WTC11 (cell line): ENCODE results near the gene UBXN4.
"Not testable (repeated sequence)": the region's sequence is repeated elsewhere in the genome, so short reads cannot be mapped to it uniquely, and the experiment has no call there.

Source experiments
- CTCF ChIP-seq: fragments of 200-600 bp; IDR thresholded peaks from 2 replicates; pipeline ENCODE4 v1.8.0; 2022; ENCODE audit warnings: antibody characterized with exemption
- FOXJ3 ChIP-seq: sonication (generic); formaldehyde crosslinking; IDR thresholded peaks from 2 replicates; pipeline ENCODE4 v1.9.0; 2021; ENCODE audit warnings: missing genetic modification reagents, mild to moderate bottlenecking, borderline replicate concordance
- GRHL2 ChIP-seq: fragments of 250-450 bp; sonication (Bioruptor Pico); IDR thresholded peaks from 2 replicates; pipeline ENCODE4 v1.8.0; 2022; ENCODE audit warnings: mild to moderate bottlenecking, moderate library complexity; ENCODE audit not compliant: insufficient replicate concordance, severe bottlenecking
- NFYB ChIP-seq: sonication (generic); formaldehyde crosslinking; conservative IDR thresholded peaks from 2 replicates; pipeline ENCODE4 v1.8.0; 2022; ENCODE audit warnings: low read depth, missing genetic modification reagents
- ZNF263 ChIP-seq: sonication (generic); formaldehyde crosslinking; IDR thresholded peaks from 2 replicates; pipeline ENCODE4 v1.8.1; 2022; ENCODE audit warnings: low read depth, mild to moderate bottlenecking, moderate library complexity, missing genetic modification reagents

GRCh38 chr2:135807874-135808273 lies 66.2 kb downstream of the UBXN4 start:
- not testable (repeated sequence) for TF ChIP-seq FOXJ3; NFYB (CRISPR knock-in tag); CTCF; ZNF263; GRHL2 (CRISPR knock-in tag)
